Activated CD8-positive, alpha-beta memory T cell treated with anti-CD3 and anti-CD28 coated beads for 24 hours (primary cell): ENCODE measurements around the gene PPM1N.
A peak's percentile ranks its signal among the peaks of the same experiment; 100 is the strongest.

Source experiments
- DNase-seq: peaks from one replicate; pipeline ENCODE4 v3.0.0-alpha.2; 2020

The PPM1N gene

GRCh38 chr19:45471111-45471930 is 26.9 kb upstream of the PPM1N start:
- DNase-seq, result no peak

- no peak for DNase-seq
These were observed 26.2 kb upstream of the PPM1N start for GRCh38 chr19:45471931-45472562.

- DNase-seq, result no peak
These were observed 25.5 kb upstream of the PPM1N start for GRCh38 chr19:45472563-45473366.

- no peak for DNase-seq
These were observed 24.9 kb upstream of the PPM1N start for GRCh38 chr19:45473367-45473681.

GRCh38 chr19:45473682-45474605 is 24.3 kb upstream of the PPM1N start:
- DNase-seq, result no peak

GRCh38 chr19:45474606-45475521 is 23.4 kb upstream of the PPM1N start:
- DNase-seq, result no peak

- DNase-seq, result no peak
These were observed 22.5 kb upstream of the PPM1N start for GRCh38 chr19:45475537-45476291.

- no peak for DNase-seq
These were observed 21.9 kb upstream of the PPM1N start for GRCh38 chr19:45476304-45476703.

- DNase-seq, result no peak
These were observed 21.1 kb upstream of the PPM1N start for GRCh38 chr19:45477186-45477585.

GRCh38 chr19:45477713-45478453 is 20.4 kb upstream of the PPM1N start:
- peak; percentile 72 for DNase-seq

- peak; percentile 96 for DNase-seq
These were observed 19.6 kb upstream of the PPM1N start for GRCh38 chr19:45478454-45479238.

GRCh38 chr19:45483033-45483432 is 15.2 kb upstream of the PPM1N start:
- no peak for DNase-seq

- DNase-seq, result no peak
These were observed 13.8 kb upstream of the PPM1N start for GRCh38 chr19:45484273-45484945.

GRCh38 chr19:45485305-45486077 is 12.8 kb upstream of the PPM1N start:
- DNase-seq, result peak; percentile 99

- no peak for DNase-seq
These were observed 9.5 kb upstream of the PPM1N start for GRCh38 chr19:45488708-45489107.

GRCh38 chr19:45489216-45489855 is 8.9 kb upstream of the PPM1N start:
- DNase-seq, result no peak

- no peak for DNase-seq
These were observed 6.1 kb upstream of the PPM1N start for GRCh38 chr19:45492137-45492626.
